HepG2 (cell line): ENCODE measurements around the gene OR1F1. TPM values are rescaled to one million over a fixed set of nuclear protein-coding genes. Genes with fewer than 3 reads are reported as not detected.
A peak's percentile ranks its signal among the peaks of the same experiment; 100 is the strongest.

Experiments
- ARID2 ChIP-seq: sonication (generic); formaldehyde crosslinking; IDR thresholded peaks from 2 replicates; pipeline ENCODE4 v1.8.1; 2022; ENCODE audit warnings: mild to moderate bottlenecking, missing genetic modification reagents, borderline replicate concordance
- HOXA3 ChIP-seq: sonication (generic); formaldehyde crosslinking; IDR thresholded peaks from 2 replicates; pipeline ENCODE4 v1.5.0; 2020; ENCODE audit warnings: missing genetic modification reagents
- MEIS2 ChIP-seq: sonication (generic); formaldehyde crosslinking; IDR thresholded peaks from 2 replicates; pipeline ENCODE4 v1.9.0; 2021; ENCODE audit warnings: mild to moderate bottlenecking, missing genetic modification reagents
- MYC ChIP-seq: sonication (generic); formaldehyde crosslinking; IDR thresholded peaks from 2 replicates; pipeline ENCODE4 v1.9.0; 2021; ENCODE audit warnings: missing genetic modification reagents, borderline replicate concordance
- REL ChIP-seq: sonication (generic); formaldehyde crosslinking; conservative IDR thresholded peaks from 2 replicates; pipeline ENCODE4 v1.8.0; 2022; ENCODE audit warnings: mild to moderate bottlenecking, missing genetic modification reagents, moderate library complexity
- RXRA ChIP-seq: sonication (generic); formaldehyde crosslinking; IDR thresholded peaks from 2 replicates; pipeline ENCODE4 v1.5.1; 2020; ENCODE audit warnings: missing genetic modification reagents
- SMC3 ChIP-seq: IDR thresholded peaks from 2 replicates; pipeline ENCODE4 v1.6.1; 2011; ENCODE audit warnings: low read length, improper control_type of control experiment
- SRSF1 ChIP-seq: fragments of 200-400 bp; formaldehyde crosslinking; optimal IDR thresholded peaks from 2 replicates; pipeline ENCODE3; 2017; ENCODE audit warnings: mild to moderate bottlenecking, low read depth, low read length, moderate library complexity
- TRIM22 ChIP-seq: fragments of 450-650 bp; IDR thresholded peaks from 2 replicates; pipeline ENCODE4 v1.6.1; 2017
- XRCC5 ChIP-seq: fragments of 200-400 bp; formaldehyde crosslinking; optimal IDR thresholded peaks from 2 replicates; pipeline ENCODE3; 2017; ENCODE audit warnings: mild to moderate bottlenecking, low read length
- ZFX ChIP-seq: sonication (generic); formaldehyde crosslinking; IDR thresholded peaks from 2 replicates; pipeline ENCODE4 v1.4.0; 2020; ENCODE audit warnings: mild to moderate bottlenecking, low read depth, missing genetic modification reagents, moderate library complexity
- ZHX1 ChIP-seq: sonication (generic); formaldehyde crosslinking; IDR thresholded peaks from 2 replicates; pipeline ENCODE4 v1.8.1; 2022; ENCODE audit warnings: low read depth, mild to moderate bottlenecking, missing genetic modification reagents
- ZMYM4 ChIP-seq: sonication (generic); formaldehyde crosslinking; IDR thresholded peaks from 2 replicates; pipeline ENCODE4 v1.8.1; 2023; ENCODE audit warnings: mild to moderate bottlenecking, missing genetic modification reagents
- ZNF17 ChIP-seq: sonication (generic); formaldehyde crosslinking; IDR thresholded peaks from 2 replicates; pipeline ENCODE4 v1.5.0; 2020; ENCODE audit warnings: mild to moderate bottlenecking, missing genetic modification reagents
- ZNF224 ChIP-seq: sonication (generic); formaldehyde crosslinking; IDR thresholded peaks from 2 replicates; pipeline ENCODE4 v1.5.0; 2020; ENCODE audit warnings: mild to moderate bottlenecking, missing genetic modification reagents
- ZNF33B ChIP-seq: sonication (generic); formaldehyde crosslinking; IDR thresholded peaks from 2 replicates; pipeline ENCODE4 v1.5.1; 2020; ENCODE audit warnings: mild to moderate bottlenecking, missing genetic modification reagents
- ZNF446 ChIP-seq: sonication (generic); formaldehyde crosslinking; IDR thresholded peaks from 2 replicates; pipeline ENCODE4 v1.5.0; 2020; ENCODE audit warnings: mild to moderate bottlenecking, missing genetic modification reagents
- ZNF558 ChIP-seq: sonication (generic); formaldehyde crosslinking; IDR thresholded peaks from 2 replicates; pipeline ENCODE4 v1.9.0; 2022; ENCODE audit warnings: mild to moderate bottlenecking, missing genetic modification reagents, borderline replicate concordance
- ZNF589 ChIP-seq: sonication (generic); formaldehyde crosslinking; conservative IDR thresholded peaks from 2 replicates; pipeline ENCODE4 v1.8.0; 2022; ENCODE audit warnings: mild to moderate bottlenecking, moderate library complexity, missing genetic modification reagents
- ZNF775 ChIP-seq: sonication (generic); formaldehyde crosslinking; IDR thresholded peaks from 2 replicates; pipeline ENCODE4 v1.4.0; 2020; ENCODE audit warnings: missing genetic modification reagents, mild to moderate bottlenecking, moderate library complexity, borderline replicate concordance
- ZSCAN9 ChIP-seq: IDR thresholded peaks from 2 replicates; pipeline ENCODE4 v1.6.1; 2016; ENCODE audit warnings: borderline replicate concordance
- polyA plus RNA-seq, 8 experiments: library from polyadenylated mRNA; depleted of rRNA in 3 of 8; stranded (reverse) in 7 of 8; unstranded in 1 of 8; fragments of >200 nt; fragmentation: Illumina TruSeq in 4 of 8; extraction: Trizol in 4 of 8; gene quantifications; 2 replicates each; pipeline versions ENCODE4 v1.2.1 to v1.2.3, GENCODE V29; 2011 to 2016; ENCODE audit warnings: low read depth in 4 of 8, missing spikeins in 1 of 8, mixed read lengths in 1 of 8; ENCODE audit not compliant: insufficient read depth in 1 of 8
- total RNA-seq, 5 experiments: library from RNA; depleted of rRNA; stranded (reverse); fragments of >200 nt; fragmentation: Illumina TruSeq; extraction: Trizol; gene quantifications; 2 replicates each; pipeline ENCODE4 v1.2.3, GENCODE V29; 2016; ENCODE audit warnings: low read depth in 1 of 5
- TF ChIP-seq, protein P1 (sequence below): sonication (generic); formaldehyde crosslinking; IDR thresholded peaks from 2 replicates; pipeline ENCODE4 v1.5.1; 2020; ENCODE audit warnings: missing genetic modification reagents, mild to moderate bottlenecking, borderline replicate concordance

The OR1F1 gene
- total and polyA plus RNA-seq, 2 of the 13 experiments (the other 11 are each of a cell fraction or from before 2014, with no cell fraction given) = 0.90 TPM; not detected in 1

- TF ChIP-seq, protein P1, sequence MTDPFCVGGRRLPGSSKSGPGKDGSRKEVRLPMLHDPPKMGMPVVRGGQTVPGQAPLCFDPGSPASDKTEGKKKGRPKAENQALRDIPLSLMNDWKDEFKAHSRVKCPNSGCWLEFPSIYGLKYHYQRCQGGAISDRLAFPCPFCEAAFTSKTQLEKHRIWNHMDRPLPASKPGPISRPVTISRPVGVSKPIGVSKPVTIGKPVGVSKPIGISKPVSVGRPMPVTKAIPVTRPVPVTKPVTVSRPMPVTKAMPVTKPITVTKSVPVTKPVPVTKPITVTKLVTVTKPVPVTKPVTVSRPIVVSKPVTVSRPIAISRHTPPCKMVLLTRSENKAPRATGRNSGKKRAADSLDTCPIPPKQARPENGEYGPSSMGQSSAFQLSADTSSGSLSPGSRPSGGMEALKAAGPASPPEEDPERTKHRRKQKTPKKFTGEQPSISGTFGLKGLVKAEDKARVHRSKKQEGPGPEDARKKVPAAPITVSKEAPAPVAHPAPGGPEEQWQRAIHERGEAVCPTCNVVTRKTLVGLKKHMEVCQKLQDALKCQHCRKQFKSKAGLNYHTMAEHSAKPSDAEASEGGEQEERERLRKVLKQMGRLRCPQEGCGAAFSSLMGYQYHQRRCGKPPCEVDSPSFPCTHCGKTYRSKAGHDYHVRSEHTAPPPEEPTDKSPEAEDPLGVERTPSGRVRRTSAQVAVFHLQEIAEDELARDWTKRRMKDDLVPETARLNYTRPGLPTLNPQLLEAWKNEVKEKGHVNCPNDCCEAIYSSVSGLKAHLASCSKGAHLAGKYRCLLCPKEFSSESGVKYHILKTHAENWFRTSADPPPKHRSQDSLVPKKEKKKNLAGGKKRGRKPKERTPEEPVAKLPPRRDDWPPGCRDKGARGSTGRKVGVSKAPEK (CRISPR knock-in tag) = 0 out of 2 replicates have a peak, but pooled peaks have one; percentile 32
- TF ChIP-seq ZMYM4 (CRISPR knock-in tag) (no peak), ZNF224 (CRISPR knock-in tag) (no peak), SRSF1 (no peak), RXRA (CRISPR knock-in tag) (no peak), ZSCAN9 (CRISPR knock-in tag) (no peak), ZNF558 (CRISPR knock-in tag) (no peak), ZFX (CRISPR knock-in tag) (no peak), ZNF33B (CRISPR knock-in tag) (no peak), ZNF775 (CRISPR knock-in tag) (peak; percentile 86; the same call in 1 of the 2 replicates), ZHX1 (CRISPR knock-in tag) (no peak), SMC3 (no peak), REL (no peak), ZNF589 (CRISPR knock-in tag) (no peak), ARID2 (CRISPR knock-in tag) (no peak), XRCC5 (no peak), TRIM22 (no peak), ZNF17 (CRISPR knock-in tag) (no peak), MYC (CRISPR knock-in tag) (peak; percentile 23; the same call in 1 of the 2 replicates), HOXA3 (CRISPR knock-in tag) (peak; percentile 43; the same call in 1 of the 2 replicates), ZNF446 (CRISPR knock-in tag) (no peak), MEIS2 (CRISPR knock-in tag) (no peak)
Observed at GRCh38 chr16:3187798-3188674, at the start of gene OR1F1 (continued).
